ENCODE measurements around the gene SPHKAP.

SPHKAP gene

GRCh38 chr2:227932403-227932802 is 249.1 kb downstream of the SPHKAP start (continued):
- TF ChIP-seq TSHZ1 (tag by site-specific recombination; IDR thresholded peaks at IDR 0.05; ENCODE audit: borderline replicate concordance) (no peak), GLI2 (tag by site-specific recombination; IDR thresholded peaks at IDR 0.05; ENCODE audit: borderline replicate concordance, low read depth) (no peak), ZNF501 (tag by site-specific recombination; IDR thresholded peaks at IDR 0.05) (no peak)

GRCh38 chr2:227932001-227932400 is 249.5 kb downstream of the SPHKAP start:
- POLR2A ChIA-PET = no interaction called here
- Histone ChIP-seq H3K9me3 (ENCODE audit: control insufficient read depth, insufficient read depth, low read depth, low read length) (no peaks in the 10 kb centered on the region), H3K36me3 (ENCODE audit: control insufficient read depth in 2 of 2, insufficient read depth in 1 of 2, low read length in 2 of 2) (no peaks in the 10 kb centered on the region), H3K4me3 (ENCODE audit: low read depth, low read length) (no peak overlapping the region), H3K4me1 (ENCODE audit: control insufficient read depth, insufficient read depth, low read length) (no peaks in the 10 kb centered on the region), H3K27ac (ENCODE audit: extremely low read depth, low read depth, low read length) (no peak overlapping the region)
- CTCF ChIA-PET = interaction anchor here (0.5 to 1.4 kb wide), 3 partner anchors 107 to 1056 kb away, joined by 3 to 4 read pairs (median 3); no protein-coding TSS in a partner anchor
- TF ChIP-seq EGR2 (tag by site-specific recombination; IDR thresholded peaks at IDR 0.05; ENCODE audit: low read depth) = no peak
- no peak for TF ChIP-seq SCRT2 (tag by site-specific recombination; IDR thresholded peaks at IDR 0.05)
- no peak for TF ChIP-seq ZNF362 (tag by site-specific recombination; IDR thresholded peaks at IDR 0.05)
- no peak for TF ChIP-seq ZSCAN23 (tag by site-specific recombination; IDR thresholded peaks at IDR 0.05)
- TF ChIP-seq ZNF792 (tag by site-specific recombination; IDR thresholded peaks at IDR 0.05) = no peak

Measured in HEK293 (cell line).